ENCODE results near the gene CALCOCO2.

Gene CALCOCO2

GRCh38 chr17:48873696-48874443 is 43.0 kb downstream of the CALCOCO2 start:
- no peak for DNase-seq

- DNase-seq = peak; percentile 56
These were observed 48.4 kb downstream of the CALCOCO2 start for GRCh38 chr17:48878920-48879898.

GRCh38 chr17:48882272-48882671 is 51.4 kb downstream of the CALCOCO2 start:
- no peak for DNase-seq

GRCh38 chr17:48883171-48883570 is 52.3 kb downstream of the CALCOCO2 start:
- DNase-seq = no peak

GRCh38 chr17:48890086-48890485 is 59.3 kb downstream of the CALCOCO2 start:
- DNase-seq = no peak

GRCh38 chr17:48892940-48893645 is 62.3 kb downstream of the CALCOCO2 start:
- DNase-seq = peak; percentile 26

GRCh38 chr17:48893646-48894508 is 63.0 kb downstream of the CALCOCO2 start:
- DNase-seq = no peak

- DNase-seq = no peak
These were observed 64.1 kb downstream of the CALCOCO2 start for GRCh38 chr17:48894886-48895285.

GRCh38 chr17:48901241-48901640 is 70.4 kb downstream of the CALCOCO2 start:
- no peak for DNase-seq

- peak; percentile 33 for DNase-seq
These were observed 72.6 kb downstream of the CALCOCO2 start for GRCh38 chr17:48903401-48903800.

GRCh38 chr17:48904428-48904827 is 73.6 kb downstream of the CALCOCO2 start:
- DNase-seq = no peak

GRCh38 chr17:48905987-48906515 is 75.2 kb downstream of the CALCOCO2 start:
- DNase-seq = no peak

- no peak for DNase-seq
These were observed 76.8 kb downstream of the CALCOCO2 start for GRCh38 chr17:48907713-48908046.

- peak; percentile 96 for DNase-seq
These were observed 77.4 kb downstream of the CALCOCO2 start, which contains the start of gene UBE2Z for GRCh38 chr17:48908047-48908843. UBE2Z (plus strand) TSS chr17:48908407; CDS start chr17:48908504, 97 bp downstream.

- peak; percentile 89 for DNase-seq
These were observed 78.1 kb downstream of the CALCOCO2 start for GRCh38 chr17:48908853-48909394.

- DNase-seq = no peak
These were observed 78.9 kb downstream of the CALCOCO2 start for GRCh38 chr17:48909783-48910182.

GRCh38 chr17:48910370-48910769 is 79.5 kb downstream of the CALCOCO2 start:
- DNase-seq = no peak

GRCh38 chr17:48912476-48912875 is 81.6 kb downstream of the CALCOCO2 start:
- DNase-seq = no peak
